ENCODE data around the gene PKIG. TPM values are rescaled to one million over a fixed set of nuclear protein-coding genes. Genes with fewer than 3 reads are reported as not detected.
"Not testable (repeated sequence)": the region's sequence is repeated elsewhere in the genome, so short reads cannot be mapped to it uniquely, and the experiment has no call there.

The PKIG gene
- total and polyA plus RNA-seq, 9 of the 15 experiments (the other 6 are each of a cell fraction or from before 2014, with no cell fraction given): 0.13 to 7.0 (median 4.7) TPM

DNA sequence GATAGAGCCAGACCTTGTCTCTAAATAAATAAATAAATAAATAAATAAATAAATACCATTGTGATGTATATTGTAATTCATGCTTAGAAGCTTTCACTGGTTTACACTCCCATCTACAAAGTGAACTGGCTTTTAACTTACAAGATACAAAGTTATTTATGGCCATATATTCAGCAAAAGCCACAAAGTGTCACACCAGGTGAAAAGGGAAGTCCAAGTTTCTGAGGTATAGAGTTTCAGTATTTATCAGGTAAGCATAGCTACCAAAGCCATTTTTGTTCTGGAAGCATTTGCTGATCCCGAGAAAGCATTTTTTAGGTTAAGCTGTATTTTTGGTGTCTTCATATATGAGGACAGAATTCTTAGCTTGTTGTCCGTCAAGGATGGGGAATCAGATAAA, 22.1 kb upstream of the PKIG start:
- FAIRE-seq (no peak), DNase-seq (ENCODE audit: extremely low read depth in 1 of 4, low spot score in 3 of 4) (no peak), ATAC-seq (no peak)
- POLR2A ChIA-PET: interaction anchor here (0.6 to 1.2 kb wide), 2 partner anchors 11 to 16 kb away, joined by 4 read pairs; no protein-coding TSS in a partner anchor
- no peaks in the 10 kb centered on the region for H3K79me2 ChIP-seq (ENCODE audit: control insufficient read depth, insufficient read depth, low read length)
- H3K9ac ChIP-seq (ENCODE audit: insufficient read depth in 1 of 2, low read depth in 2 of 2, low read length in 2 of 2): no peak overlapping the region
- no peaks in the 10 kb centered on the region for H3K9me3 ChIP-seq (replicated peaks; ENCODE audit: control insufficient read depth, insufficient read depth, low read depth, low read length)
- in situ Hi-C loops (cut with MboI): no loop called here
- 13% methylated on average over 2 of the region's 2 CpGs for WGBS (ENCODE audit: insufficient coverage, low coverage, missing lambda C conversion rate)
- H2AFZ ChIP-seq (ENCODE audit: low read depth, low read length): no peak overlapping the region
- H3K4me3 ChIP-seq: no peak overlapping the region
- H3K27ac ChIP-seq (ENCODE audit: extremely low read depth, low read depth, low read length): no peak overlapping the region
- no peak overlapping the region for H3K4me2 ChIP-seq (ENCODE audit: insufficient read depth, low read length)
- no peaks in the 10 kb centered on the region for H4K20me1 ChIP-seq (replicated peaks; ENCODE audit: control insufficient read depth, insufficient read depth, low read length)
- BruUV-seq (replicated peaks): no TSS peak
- H3K4me1 ChIP-seq (replicated peaks in 1 of 2; ENCODE audit: control insufficient read depth in 2 of 2, insufficient read depth in 2 of 2, low read length in 2 of 2): no peaks in the 10 kb centered on the region
- intact Hi-C loops (cut with micrococcal nuclease): no loop called here
- H3K36me3 ChIP-seq (ENCODE audit: control insufficient read depth, insufficient read depth, low read length): no peaks in the 10 kb centered on the region
- TF ChIP-seq NR1H2 (CRISPR knock-in tag; IDR thresholded peaks at IDR 0.05) (no peak), ZKSCAN8 (CRISPR knock-in tag; IDR thresholded peaks at IDR 0.05) (no peak), NR2F6 (CRISPR knock-in tag; IDR thresholded peaks at IDR 0.05) (no peak)
- no peaks in the 10 kb centered on the region for H3K9me1 ChIP-seq (ENCODE audit: control insufficient read depth, insufficient read depth, low read length)
- H3K27me3 ChIP-seq (ENCODE audit: control insufficient read depth in 2 of 2, insufficient read depth in 2 of 2, low read length in 2 of 2): no peaks in the 10 kb centered on the region
- CTCF ChIA-PET (ENCODE audit: low intra/inter-chr PET ratio): no interaction called here

DNA sequence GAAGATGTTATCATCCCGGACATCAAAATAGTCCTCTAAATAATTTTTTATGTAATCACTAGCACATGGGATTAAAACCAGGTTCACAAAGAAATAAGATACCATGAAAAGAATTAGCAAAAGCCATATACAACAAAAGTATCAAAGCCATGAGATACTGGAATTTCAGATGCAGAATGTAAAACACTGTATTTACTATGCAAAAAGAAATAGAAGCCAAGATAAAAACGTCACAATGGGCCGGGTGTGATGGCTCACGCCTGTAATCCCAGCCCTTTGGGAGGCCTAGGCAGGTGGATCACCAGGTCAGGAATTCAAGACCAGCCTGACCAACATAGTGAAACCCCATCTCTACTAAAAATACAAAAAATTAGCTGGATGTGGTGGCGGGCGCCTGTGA, 21.6 kb upstream of the PKIG start:
- H3K4me1 ChIP-seq (replicated peaks in 1 of 2; ENCODE audit: control insufficient read depth in 2 of 2, insufficient read depth in 2 of 2, low read length in 2 of 2); H3K27ac ChIP-seq (ENCODE audit: extremely low read depth, low read depth, low read length); H3K4me3 ChIP-seq; H3K9me3 ChIP-seq (replicated peaks; ENCODE audit: control insufficient read depth, insufficient read depth, low read depth, low read length); intact Hi-C loops (cut with micrococcal nuclease); BruUV-seq (replicated peaks); H2AFZ ChIP-seq (ENCODE audit: low read depth, low read length); H3K4me2 ChIP-seq (ENCODE audit: insufficient read depth, low read length); CTCF ChIA-PET (ENCODE audit: low intra/inter-chr PET ratio); DNase-seq (ENCODE audit: extremely low read depth in 1 of 4, low spot score in 3 of 4); in situ Hi-C loops (cut with MboI); H4K20me1 ChIP-seq (replicated peaks; ENCODE audit: control insufficient read depth, insufficient read depth, low read length); H3K27me3 ChIP-seq (ENCODE audit: control insufficient read depth in 2 of 2, insufficient read depth in 2 of 2, low read length in 2 of 2); H3K9ac ChIP-seq (ENCODE audit: insufficient read depth in 1 of 2, low read depth in 2 of 2, low read length in 2 of 2); ATAC-seq; H3K79me2 ChIP-seq (ENCODE audit: control insufficient read depth, insufficient read depth, low read length); H3K9me1 ChIP-seq (ENCODE audit: control insufficient read depth, insufficient read depth, low read length); H3K36me3 ChIP-seq (ENCODE audit: control insufficient read depth, insufficient read depth, low read length); FAIRE-seq: not testable (repeated sequence)
- WGBS (ENCODE audit: insufficient coverage, low coverage, missing lambda C conversion rate): 13% methylated on average over 6 of the region's 6 CpGs
- POLR2A ChIA-PET: interaction anchor here (0.6 to 1.2 kb wide), 2 partner anchors 12 to 17 kb away, joined by 4 read pairs; no protein-coding TSS in a partner anchor

Measured in K562 (cell line).